ENCODE data around the gene PRND.

DNA sequence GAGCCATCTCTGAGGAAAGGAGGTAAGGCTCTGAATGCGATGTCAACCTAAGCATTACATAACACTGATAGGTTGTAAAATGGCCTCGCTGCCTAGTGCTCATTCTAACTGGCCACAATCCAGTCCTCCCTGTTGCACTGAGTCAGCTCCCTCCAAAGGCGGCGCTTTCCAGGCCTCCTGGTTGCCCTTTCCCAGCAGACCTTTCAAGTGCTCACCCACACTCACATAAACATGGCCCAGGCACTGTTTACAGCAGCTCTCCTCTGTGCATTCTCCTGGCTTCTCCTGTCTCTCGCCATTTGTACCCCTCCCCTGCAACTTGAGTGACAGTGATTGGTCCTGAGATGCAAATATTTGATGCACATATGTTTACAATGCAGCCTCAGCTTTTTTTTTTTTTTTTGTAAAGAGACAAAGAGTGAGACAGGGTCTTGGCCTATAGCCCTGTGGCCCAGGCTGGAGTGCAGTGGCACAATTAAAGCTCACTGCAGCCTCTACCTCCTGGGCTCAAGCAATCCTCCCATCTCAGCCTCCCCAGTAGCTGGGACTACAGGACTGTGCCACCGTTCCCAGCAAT is 36.8 kb upstream of the PRND start:
- TF ChIP-seq, protein P1, sequence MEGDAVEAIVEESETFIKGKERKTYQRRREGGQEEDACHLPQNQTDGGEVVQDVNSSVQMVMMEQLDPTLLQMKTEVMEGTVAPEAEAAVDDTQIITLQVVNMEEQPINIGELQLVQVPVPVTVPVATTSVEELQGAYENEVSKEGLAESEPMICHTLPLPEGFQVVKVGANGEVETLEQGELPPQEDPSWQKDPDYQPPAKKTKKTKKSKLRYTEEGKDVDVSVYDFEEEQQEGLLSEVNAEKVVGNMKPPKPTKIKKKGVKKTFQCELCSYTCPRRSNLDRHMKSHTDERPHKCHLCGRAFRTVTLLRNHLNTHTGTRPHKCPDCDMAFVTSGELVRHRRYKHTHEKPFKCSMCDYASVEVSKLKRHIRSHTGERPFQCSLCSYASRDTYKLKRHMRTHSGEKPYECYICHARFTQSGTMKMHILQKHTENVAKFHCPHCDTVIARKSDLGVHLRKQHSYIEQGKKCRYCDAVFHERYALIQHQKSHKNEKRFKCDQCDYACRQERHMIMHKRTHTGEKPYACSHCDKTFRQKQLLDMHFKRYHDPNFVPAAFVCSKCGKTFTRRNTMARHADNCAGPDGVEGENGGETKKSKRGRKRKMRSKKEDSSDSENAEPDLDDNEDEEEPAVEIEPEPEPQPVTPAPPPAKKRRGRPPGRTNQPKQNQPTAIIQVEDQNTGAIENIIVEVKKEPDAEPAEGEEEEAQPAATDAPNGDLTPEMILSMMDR (IDR thresholded peaks at IDR 0.05) = no peak
- TF ChIP-seq POLR2A (IDR thresholded peaks at IDR 0.05) (no peak), EP300 (IDR thresholded peaks at IDR 0.05) (no peak)

Data from tibial nerve (tissue), 4 donors.